ENCODE results near the gene GFOD2. TPM values are rescaled to one million over a fixed set of nuclear protein-coding genes. Genes with fewer than 3 reads are reported as not detected.
"Not testable (repeated sequence)": the region's sequence is repeated elsewhere in the genome, so short reads cannot be mapped to it uniquely, and the experiment has no call there.

The GFOD2 gene
- total RNA-seq, 1 donor from 2014 or later, result 86.7 TPM

DNA sequence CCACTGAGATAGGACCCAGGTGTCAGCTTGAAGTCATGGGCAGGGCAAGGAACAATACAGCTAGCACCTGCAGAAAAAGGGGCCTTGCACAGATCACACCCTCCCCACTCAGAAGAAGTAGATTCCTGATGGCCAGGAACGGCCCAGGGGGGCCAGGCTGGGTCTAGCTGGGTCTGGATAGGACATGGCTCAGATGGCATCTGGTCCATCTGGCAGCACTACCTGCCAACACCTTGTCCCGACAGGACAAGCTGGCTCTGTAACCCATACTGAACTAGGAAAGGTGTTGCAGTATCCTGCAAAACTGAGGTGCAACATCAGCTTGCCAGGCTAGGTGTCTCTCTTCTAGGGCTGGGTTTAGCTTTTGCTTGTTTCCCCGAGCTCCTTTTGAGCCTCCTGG, 38.9 kb upstream of the GFOD2 start:
- no peak for TF ChIP-seq CTCF (IDR thresholded peaks at IDR 0.05; ENCODE audit: partially characterized antibody, unreplicated experiment)
- Mint-ChIP-seq H3K4me3 (ENCODE audit: unreplicated experiment) (no peak overlapping the region), H3K4me1 (ENCODE audit: low read depth, unreplicated experiment) (peaks cover 11% of the 10 kb centered on the region), H3K27me3 (ENCODE audit: unreplicated experiment) (peaks cover 6% of the 10 kb centered on the region), H3K9me3 (ENCODE audit: unreplicated experiment) (peaks cover 8% of the 10 kb centered on the region), H3K27ac (ENCODE audit: unreplicated experiment) (no peak overlapping the region), H3K36me3 (ENCODE audit: unreplicated experiment) (peaks cover 6% of the 10 kb centered on the region)
- DNase-seq, result no peak

- no peak for TF ChIP-seq CTCF (IDR thresholded peaks at IDR 0.05; ENCODE audit: partially characterized antibody, unreplicated experiment)
- DNase-seq, result no peak
- Mint-ChIP-seq H3K27ac (ENCODE audit: unreplicated experiment) (no peak overlapping the region), H3K4me1 (ENCODE audit: low read depth, unreplicated experiment) (peaks cover 9% of the 10 kb centered on the region), H3K4me3 (ENCODE audit: unreplicated experiment) (no peak overlapping the region), H3K9me3 (ENCODE audit: unreplicated experiment) (peaks cover 4% of the 10 kb centered on the region), H3K36me3 (ENCODE audit: unreplicated experiment) (no peaks in the 10 kb centered on the region), H3K27me3 (ENCODE audit: unreplicated experiment) (peaks cover 2% of the 10 kb centered on the region)
Observed at GRCh38 chr16:67752641-67753040, 33.5 kb upstream of the GFOD2 start.

DNA sequence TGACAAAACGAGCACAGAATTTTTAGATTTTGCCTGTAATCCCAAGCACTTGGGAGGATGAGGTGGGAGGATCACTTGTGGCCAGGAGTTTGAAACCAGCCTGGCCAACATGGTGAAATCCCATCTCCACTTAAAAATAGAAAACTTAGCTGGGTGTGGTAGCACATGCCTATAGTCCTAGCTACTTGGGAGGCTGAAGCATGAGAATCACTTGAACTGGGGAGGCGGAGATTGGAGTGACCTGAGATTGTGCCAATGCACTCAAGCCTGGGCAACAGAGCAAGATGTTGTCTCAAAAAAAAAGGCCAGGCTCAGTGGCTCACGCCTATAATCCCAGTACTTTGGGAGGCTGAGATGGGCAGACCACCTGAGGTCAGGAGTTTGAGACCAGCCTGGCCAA, 32.2 kb upstream of the GFOD2 start:
- not testable (repeated sequence) for H3K27ac Mint-ChIP-seq (ENCODE audit: unreplicated experiment); H3K4me3 Mint-ChIP-seq (ENCODE audit: unreplicated experiment); H3K27me3 Mint-ChIP-seq (ENCODE audit: unreplicated experiment); H3K36me3 Mint-ChIP-seq (ENCODE audit: unreplicated experiment); H3K4me1 Mint-ChIP-seq (ENCODE audit: low read depth, unreplicated experiment); DNase-seq; H3K9me3 Mint-ChIP-seq (ENCODE audit: unreplicated experiment)

GRCh38 chr16:67750466-67750865, 31.4 kb upstream of the GFOD2 start:
- peaks cover 2% of the 10 kb centered on the region for H3K27me3 Mint-ChIP-seq (ENCODE audit: unreplicated experiment)
- DNase-seq, result no peak
- H3K4me1 Mint-ChIP-seq (ENCODE audit: low read depth, unreplicated experiment), result peaks cover 9% of the 10 kb centered on the region
- TF ChIP-seq CTCF (IDR thresholded peaks at IDR 0.05; ENCODE audit: partially characterized antibody, unreplicated experiment), result no peak
- peak overlapping the region; percentile 12 for H3K27ac Mint-ChIP-seq (ENCODE audit: unreplicated experiment)
- no peak overlapping the region for H3K4me3 Mint-ChIP-seq (ENCODE audit: unreplicated experiment)
- H3K9me3 Mint-ChIP-seq (ENCODE audit: unreplicated experiment), result peaks cover 4% of the 10 kb centered on the region
- no peaks in the 10 kb centered on the region for H3K36me3 Mint-ChIP-seq (ENCODE audit: unreplicated experiment)

DNA sequence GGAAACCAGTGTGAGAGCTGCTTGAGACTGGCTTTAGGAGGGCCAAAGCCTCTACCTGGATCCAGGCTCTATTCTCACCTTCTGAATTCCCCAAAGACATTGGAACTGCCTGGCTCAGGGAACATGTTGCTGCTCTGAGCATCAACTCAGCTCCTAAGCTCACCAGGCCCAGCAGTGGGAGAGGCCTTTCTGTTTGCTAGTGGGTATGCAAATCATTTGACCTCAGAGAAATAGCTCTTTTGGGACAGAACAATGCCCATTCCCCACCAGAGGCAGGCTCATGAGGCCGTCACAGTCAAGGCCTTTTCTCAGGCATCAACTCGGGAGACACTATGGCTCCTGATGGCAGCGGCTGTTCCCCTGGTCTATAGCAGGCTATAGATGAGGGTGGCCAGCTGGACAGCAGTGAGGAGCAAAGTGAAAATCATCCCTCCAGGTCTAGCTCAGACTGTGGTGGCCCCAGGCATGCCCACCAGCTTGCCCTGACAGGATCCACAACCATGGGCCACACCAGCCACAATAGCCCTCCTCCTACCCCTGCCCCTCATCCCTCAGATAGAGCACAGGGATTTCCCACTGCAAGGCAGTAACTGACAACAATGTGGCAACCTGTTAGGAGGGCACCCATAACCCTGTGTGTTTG, 30.4 kb upstream of the GFOD2 start:
- H3K4me1 Mint-ChIP-seq (ENCODE audit: low read depth, unreplicated experiment), result peaks cover 9% of the 10 kb centered on the region
- peaks cover 4% of the 10 kb centered on the region for H3K9me3 Mint-ChIP-seq (ENCODE audit: unreplicated experiment)
- peaks cover 2% of the 10 kb centered on the region for H3K27me3 Mint-ChIP-seq (ENCODE audit: unreplicated experiment)
- H3K4me3 Mint-ChIP-seq (ENCODE audit: unreplicated experiment), result no peak overlapping the region
- H3K36me3 Mint-ChIP-seq (ENCODE audit: unreplicated experiment), result no peaks in the 10 kb centered on the region
- no peak for TF ChIP-seq CTCF (IDR thresholded peaks at IDR 0.05; ENCODE audit: partially characterized antibody, unreplicated experiment)
- DNase-seq, result no peak
- H3K27ac Mint-ChIP-seq (ENCODE audit: unreplicated experiment), result peak overlapping the region; percentile 12

Data from glutamatergic neuron (in vitro differentiated cells).